ENCODE data around the gene ZFYVE27. TPM values are rescaled to one million over a fixed set of nuclear protein-coding genes. Genes with fewer than 3 reads are reported as not detected.

Gene ZFYVE27
- total and polyA plus RNA-seq, 2 experiments from 2014 or later = 50.7 to 59.8 TPM

DNA sequence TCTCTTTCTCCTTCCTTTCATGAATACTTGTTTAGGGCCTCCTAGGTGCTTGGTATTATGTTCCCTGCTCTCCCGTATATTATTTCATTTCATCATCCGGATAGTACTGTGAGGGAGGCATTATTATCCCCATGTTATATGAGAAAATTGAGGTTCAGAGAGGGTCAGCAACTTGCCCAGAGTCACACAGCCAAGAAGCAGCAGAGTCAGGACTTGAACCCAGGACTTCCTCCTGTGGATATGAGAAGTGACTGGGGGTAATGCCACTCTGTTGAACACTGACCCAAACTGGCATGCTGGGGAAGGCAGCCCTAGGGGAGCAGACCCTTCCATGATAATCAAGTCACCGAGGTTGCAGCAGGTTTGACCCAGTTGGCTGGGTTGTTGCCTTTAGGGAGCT, 43.0 kb downstream of the ZFYVE27 start:
- no peak for DNase-seq (ENCODE audit: low read depth in 1 of 2, low spot score in 1 of 2)
- Histone ChIP-seq H3K27me3 (no peaks in the 10 kb centered on the region), H3K4me3 (no peak overlapping the region), H3K9me3 (ENCODE audit: low read depth) (no peaks in the 10 kb centered on the region), H3K4me1 (ENCODE audit: low read depth) (peaks cover 26% of the 10 kb centered on the region), H3K36me3 (no peaks in the 10 kb centered on the region), H3K27ac (no peak overlapping the region)
- no peak for TF ChIP-seq CTCF (IDR thresholded peaks at IDR 0.05; ENCODE audit: low read depth, low read length)

GRCh38 chr10:97780841-97781617, 44.1 kb downstream of the ZFYVE27 start:
- Histone ChIP-seq H3K27ac (peak overlapping the region; percentile 21), H3K4me3 (no peak overlapping the region), H3K9me3 (ENCODE audit: low read depth) (no peaks in the 10 kb centered on the region), H3K27me3 (no peaks in the 10 kb centered on the region), H3K36me3 (no peaks in the 10 kb centered on the region), H3K4me1 (ENCODE audit: low read depth) (peaks cover 26% of the 10 kb centered on the region)
- peak in 1 of 2 donors; percentile 36 for DNase-seq (ENCODE audit: low read depth in 1 of 2, low spot score in 1 of 2)
- no peak for TF ChIP-seq CTCF (IDR thresholded peaks at IDR 0.05; ENCODE audit: low read depth, low read length)

DNA sequence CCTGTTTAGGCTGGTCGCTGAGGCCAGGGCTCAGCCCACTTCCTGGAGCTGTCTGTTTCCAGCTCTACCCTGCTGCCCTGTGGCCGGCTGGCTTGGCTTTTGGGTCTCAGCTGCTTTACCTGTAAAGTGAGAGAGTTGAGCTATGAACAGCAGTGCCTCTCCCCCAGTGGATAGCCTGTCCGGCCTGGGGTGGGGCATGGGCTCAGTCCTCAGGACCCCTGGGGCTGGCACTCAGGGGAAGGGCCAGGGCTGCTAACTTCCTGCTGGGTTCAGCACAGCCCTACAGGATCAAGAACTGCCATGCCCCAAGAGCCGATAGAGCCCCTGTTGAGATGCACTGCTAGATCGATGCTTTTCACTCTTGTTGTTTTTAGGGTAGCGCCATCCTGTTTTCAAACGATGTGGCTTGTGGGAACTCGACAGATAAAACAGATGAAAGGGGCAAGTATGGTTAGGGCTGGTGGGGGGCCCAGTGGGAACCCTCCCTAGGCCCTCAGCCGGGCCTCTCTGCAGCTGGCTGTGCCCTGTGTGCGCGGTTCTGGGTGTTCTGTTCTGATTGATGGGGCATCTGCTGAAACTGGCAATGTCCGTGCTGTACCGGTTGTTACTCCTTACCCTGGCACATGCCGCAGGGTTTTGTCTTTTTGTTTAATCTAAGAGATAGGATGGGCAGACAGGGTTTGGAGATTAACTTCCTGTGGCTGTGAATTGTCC, 44.8 kb downstream of the ZFYVE27 start:
- H3K27me3 ChIP-seq = no peaks in the 10 kb centered on the region
- H3K27ac ChIP-seq = peak overlapping the region; percentile 21
- H3K36me3 ChIP-seq = no peaks in the 10 kb centered on the region
- no peak for DNase-seq (ENCODE audit: low read depth in 1 of 2, low spot score in 1 of 2)
- H3K9me3 ChIP-seq (ENCODE audit: low read depth) = no peaks in the 10 kb centered on the region
- no peak for TF ChIP-seq CTCF (IDR thresholded peaks at IDR 0.05; ENCODE audit: low read depth, low read length)
- peaks cover 26% of the 10 kb centered on the region for H3K4me1 ChIP-seq (ENCODE audit: low read depth)
- no peak overlapping the region for H3K4me3 ChIP-seq

DNA sequence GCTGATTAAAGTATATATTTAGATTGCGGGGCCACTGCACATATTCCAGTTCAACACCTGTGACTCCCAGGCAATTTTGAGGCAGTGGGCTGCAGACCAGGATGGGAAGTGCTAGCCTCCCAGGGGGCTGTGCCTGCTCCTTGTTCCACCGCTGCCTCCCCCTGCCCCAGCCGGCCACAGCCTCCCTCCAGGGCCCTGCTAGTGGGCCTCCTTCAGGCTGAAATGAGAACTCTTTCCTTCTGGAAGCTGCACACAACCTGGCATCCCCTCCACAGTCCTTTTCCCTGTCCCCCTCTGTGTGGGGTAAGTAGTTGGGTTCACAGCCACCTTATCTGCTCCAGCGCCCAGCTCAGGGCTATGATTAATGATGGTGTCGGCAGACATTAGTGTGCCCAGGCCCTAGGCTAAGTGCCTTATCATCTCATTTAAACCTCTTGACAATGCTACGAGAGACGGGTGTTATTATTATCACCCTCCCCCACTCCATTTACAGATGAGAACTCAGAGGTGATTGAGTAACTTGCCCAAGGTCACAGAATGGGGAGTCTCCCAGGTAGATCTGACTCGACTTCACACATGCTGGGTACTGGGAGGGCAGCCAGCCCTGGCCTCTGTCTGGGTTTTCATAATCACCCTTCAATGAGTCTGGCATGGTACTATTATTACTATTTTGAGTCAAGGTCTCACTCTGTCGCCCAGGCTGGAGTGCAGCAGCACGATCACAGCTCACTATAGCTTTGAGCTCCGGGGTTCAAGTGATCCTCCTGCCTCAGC, 45.7 kb downstream of the ZFYVE27 start:
- Histone ChIP-seq H3K27ac (no peak overlapping the region), H3K4me1 (ENCODE audit: low read depth) (peaks cover 26% of the 10 kb centered on the region), H3K4me3 (no peak overlapping the region), H3K36me3 (no peaks in the 10 kb centered on the region), H3K9me3 (ENCODE audit: low read depth) (no peaks in the 10 kb centered on the region), H3K27me3 (no peaks in the 10 kb centered on the region)
- peak in 1 of 2 donors; percentile 57 for DNase-seq (ENCODE audit: low read depth in 1 of 2, low spot score in 1 of 2)
- TF ChIP-seq CTCF (IDR thresholded peaks at IDR 0.05; ENCODE audit: low read depth, low read length) = no peak

DNA sequence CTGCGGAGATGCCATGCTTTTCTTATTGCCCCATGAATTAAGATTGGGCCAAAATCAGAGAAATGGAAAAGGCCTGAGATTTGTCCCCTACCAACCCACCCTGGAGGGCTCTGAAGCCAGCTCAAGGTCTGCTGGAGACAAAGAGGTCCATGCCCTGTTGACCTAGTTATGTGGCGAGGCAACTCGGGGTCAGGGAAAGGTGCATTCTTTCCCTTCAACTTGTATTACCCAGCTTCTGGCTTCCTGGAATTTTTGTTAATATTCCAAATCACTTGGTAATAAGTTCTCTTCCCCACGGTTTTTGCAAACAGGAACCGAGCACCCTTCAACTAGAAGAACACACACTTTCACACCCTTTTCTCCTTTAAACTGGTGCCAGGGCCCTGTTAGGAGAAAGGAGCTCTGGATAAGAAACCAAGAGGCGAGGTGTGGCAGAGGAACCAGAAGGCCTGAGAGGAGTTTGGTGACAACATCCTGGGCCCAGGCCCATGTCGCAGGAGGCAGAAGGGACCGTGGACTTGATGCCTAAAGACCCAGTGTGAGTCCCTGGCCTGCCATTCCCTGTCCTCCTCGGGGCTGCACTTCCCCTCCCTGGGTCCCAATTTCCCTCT, 47.4 kb downstream of the ZFYVE27 start:
- no peak for TF ChIP-seq CTCF (IDR thresholded peaks at IDR 0.05; ENCODE audit: low read depth, low read length)
- no peak overlapping the region for H3K4me3 ChIP-seq
- H3K27ac ChIP-seq = no peak overlapping the region
- no peaks in the 10 kb centered on the region for H3K9me3 ChIP-seq (ENCODE audit: low read depth)
- DNase-seq (ENCODE audit: low read depth in 1 of 2, low spot score in 1 of 2) = no peak
- no peaks in the 10 kb centered on the region for H3K27me3 ChIP-seq
- H3K4me1 ChIP-seq (ENCODE audit: low read depth) = peaks cover 29% of the 10 kb centered on the region
- H3K36me3 ChIP-seq = no peaks in the 10 kb centered on the region
